ENCODE results near the gene C2orf78. TPM values are rescaled to one million over a fixed set of nuclear protein-coding genes. Genes with fewer than 3 reads are reported as not detected.
"Not testable (repeated sequence)": the region's sequence is repeated elsewhere in the genome, so short reads cannot be mapped to it uniquely, and the experiment has no call there.

The C2orf78 gene
- total RNA-seq, 1 donor from 2014 or later = not detected

DNA sequence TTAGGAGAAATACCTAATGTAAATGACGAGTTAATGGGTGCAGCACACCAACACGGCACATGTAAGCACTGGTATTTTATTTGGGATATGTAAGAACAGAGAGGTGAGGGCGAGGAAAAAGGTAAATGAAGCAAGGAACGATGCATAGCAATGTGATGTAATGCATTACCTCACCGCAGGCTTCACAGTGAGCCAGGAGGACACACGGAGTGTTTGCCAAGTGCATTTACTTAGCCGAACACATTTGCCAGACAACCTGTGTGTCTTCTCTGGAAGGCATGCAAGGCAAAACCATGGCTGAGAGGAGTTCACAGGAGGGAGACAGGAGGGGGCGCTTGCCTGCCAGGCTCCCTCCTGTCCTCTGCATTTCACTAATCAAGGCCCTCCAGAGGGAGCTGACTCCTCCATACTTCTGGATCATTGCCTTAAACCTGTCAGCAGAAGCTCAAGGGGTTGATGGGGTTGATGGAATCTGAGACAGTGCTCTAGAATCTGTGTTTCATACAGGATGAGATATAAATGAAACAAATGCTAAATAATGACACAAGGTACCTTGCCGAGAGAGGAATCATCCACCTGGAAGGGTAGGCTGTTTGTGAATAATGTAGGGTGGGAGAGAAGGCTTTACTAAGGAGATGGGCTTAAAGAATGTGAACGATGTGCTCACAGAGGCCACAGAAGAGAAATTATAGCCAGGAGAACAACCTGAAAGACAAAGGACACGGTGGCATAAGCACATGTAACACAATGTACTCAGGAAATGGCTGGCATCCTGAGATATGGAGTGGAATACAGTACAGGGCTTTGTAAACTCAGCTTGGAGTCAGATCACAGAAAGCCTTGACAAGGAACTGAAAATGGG, 37.7 kb upstream of the C2orf78 start:
- CTCF ChIA-PET = no interaction called here
- POLR2A ChIA-PET = interaction anchor here (1.6 kb wide), 1 partner anchor 9 kb away, joined by 4 read pairs; the partner anchor contains the start of gene TPRKB
- intact Hi-C loops (cut with micrococcal nuclease) = no loop called here

DNA sequence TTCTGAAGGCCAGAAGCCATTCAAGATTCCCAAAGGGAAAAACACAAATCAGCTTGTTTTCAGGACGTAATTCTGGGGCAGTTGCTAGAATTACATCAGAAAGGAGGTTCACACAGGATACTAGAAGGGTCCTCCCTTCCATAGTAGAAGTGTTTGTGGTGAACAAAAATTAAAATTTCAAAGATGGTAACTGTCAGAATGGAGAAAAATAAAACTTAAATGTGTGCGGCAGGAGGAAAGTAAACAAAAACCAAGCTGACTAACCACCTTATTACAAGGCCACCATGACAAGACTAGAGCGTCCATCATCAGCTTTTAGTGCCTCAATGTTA, 37.1 kb upstream of the C2orf78 start:
- H3K9me3 Mint-ChIP-seq = no peaks in the 10 kb centered on the region
- no peak overlapping the region for H3K27ac Mint-ChIP-seq
- intact Hi-C loops (cut with micrococcal nuclease) = no loop called here
- no peaks in the 10 kb centered on the region for H3K27me3 Mint-ChIP-seq
- POLR2A ChIA-PET = interaction anchor here (1.6 kb wide), 1 partner anchor 10 kb away, joined by 4 read pairs; the partner anchor contains the start of gene TPRKB
- CTCF ChIA-PET = no interaction called here
- no peak for DNase-seq
- H3K36me3 Mint-ChIP-seq (ENCODE audit: low read depth) = peaks cover 68% of the 10 kb centered on the region
- H3K4me3 Mint-ChIP-seq = no peak overlapping the region
- no peak for ATAC-seq (ENCODE audit: low read depth)
- H3K4me1 Mint-ChIP-seq = no peaks in the 10 kb centered on the region
- TF ChIP-seq, protein P1, sequence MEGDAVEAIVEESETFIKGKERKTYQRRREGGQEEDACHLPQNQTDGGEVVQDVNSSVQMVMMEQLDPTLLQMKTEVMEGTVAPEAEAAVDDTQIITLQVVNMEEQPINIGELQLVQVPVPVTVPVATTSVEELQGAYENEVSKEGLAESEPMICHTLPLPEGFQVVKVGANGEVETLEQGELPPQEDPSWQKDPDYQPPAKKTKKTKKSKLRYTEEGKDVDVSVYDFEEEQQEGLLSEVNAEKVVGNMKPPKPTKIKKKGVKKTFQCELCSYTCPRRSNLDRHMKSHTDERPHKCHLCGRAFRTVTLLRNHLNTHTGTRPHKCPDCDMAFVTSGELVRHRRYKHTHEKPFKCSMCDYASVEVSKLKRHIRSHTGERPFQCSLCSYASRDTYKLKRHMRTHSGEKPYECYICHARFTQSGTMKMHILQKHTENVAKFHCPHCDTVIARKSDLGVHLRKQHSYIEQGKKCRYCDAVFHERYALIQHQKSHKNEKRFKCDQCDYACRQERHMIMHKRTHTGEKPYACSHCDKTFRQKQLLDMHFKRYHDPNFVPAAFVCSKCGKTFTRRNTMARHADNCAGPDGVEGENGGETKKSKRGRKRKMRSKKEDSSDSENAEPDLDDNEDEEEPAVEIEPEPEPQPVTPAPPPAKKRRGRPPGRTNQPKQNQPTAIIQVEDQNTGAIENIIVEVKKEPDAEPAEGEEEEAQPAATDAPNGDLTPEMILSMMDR (IDR thresholded peaks at IDR 0.05) = no peak

More for the DNA sequence above, 37.7 kb upstream of the C2orf78 start:
- Mint-ChIP-seq H3K27me3 (no peaks in the 10 kb centered on the region), H3K4me1 (no peaks in the 10 kb centered on the region), H3K4me3 (no peak overlapping the region), H3K27ac (no peak overlapping the region), H3K9me3 (no peaks in the 10 kb centered on the region), H3K36me3 (ENCODE audit: low read depth) (peaks cover 70% of the 10 kb centered on the region)
- DNase-seq (no peak), ATAC-seq (ENCODE audit: low read depth) (no peak)
- TF ChIP-seq, protein P1 (IDR thresholded peaks at IDR 0.05) = no peak

DNA sequence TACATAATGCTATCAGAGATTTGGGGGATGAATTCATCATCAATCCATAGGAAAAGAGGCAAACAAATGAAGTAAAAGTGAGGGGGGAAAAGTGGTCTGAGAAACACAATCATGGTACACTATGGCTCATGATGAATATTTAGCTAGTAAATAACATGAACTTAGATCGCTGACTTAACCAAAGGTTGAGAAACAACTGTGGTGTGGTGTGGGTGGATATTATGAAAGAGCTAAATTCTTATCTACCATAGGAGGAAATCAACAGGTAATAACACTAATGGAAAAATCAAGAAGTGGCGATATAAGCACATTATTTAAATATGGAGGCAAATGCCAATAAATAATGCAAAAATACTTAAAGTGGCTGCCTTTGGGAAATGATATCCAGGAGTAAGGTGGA, 34.7 kb upstream of the C2orf78 start:
- TF ChIP-seq, protein P1 (IDR thresholded peaks at IDR 0.05) = no peak
- H3K9me3 Mint-ChIP-seq = peaks cover under 1% of the 10 kb centered on the region
- CTCF ChIA-PET = no interaction called here
- no peak overlapping the region for H3K4me3 Mint-ChIP-seq
- no peaks in the 10 kb centered on the region for H3K27me3 Mint-ChIP-seq
- H3K27ac Mint-ChIP-seq = no peak overlapping the region
- H3K36me3 Mint-ChIP-seq (ENCODE audit: low read depth) = peaks cover 76% of the 10 kb centered on the region
- DNase-seq (no peak), ATAC-seq (ENCODE audit: low read depth) (no peak)
- intact Hi-C loops (cut with micrococcal nuclease) = no loop called here
- H3K4me1 Mint-ChIP-seq = no peaks in the 10 kb centered on the region
- POLR2A ChIA-PET = no interaction called here

DNA sequence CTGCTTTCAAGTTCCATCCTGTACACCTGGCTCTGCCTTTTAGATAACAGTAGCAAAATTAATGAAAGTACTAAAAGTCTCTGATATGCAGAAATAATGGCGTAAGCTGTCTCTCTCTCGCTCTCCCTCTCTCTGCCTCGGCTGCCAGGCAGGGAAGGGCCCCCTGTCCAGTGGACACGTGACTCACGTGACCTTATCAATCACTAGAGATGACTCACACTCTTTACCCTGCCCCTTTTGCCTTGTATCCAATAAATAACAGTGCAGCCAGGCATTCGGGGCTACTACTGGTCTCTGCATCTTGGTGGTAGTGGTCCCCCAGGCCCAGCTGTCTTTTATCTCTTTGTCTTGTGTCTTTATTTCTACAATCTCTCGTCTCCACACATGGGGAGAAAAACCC, 29.7 kb upstream of the C2orf78 start:
- DNase-seq; POLR2A ChIA-PET; H3K27me3 Mint-ChIP-seq; H3K27ac Mint-ChIP-seq; ATAC-seq (ENCODE audit: low read depth); H3K9me3 Mint-ChIP-seq; CTCF ChIA-PET; intact Hi-C loops (cut with micrococcal nuclease); H3K4me3 Mint-ChIP-seq; H3K4me1 Mint-ChIP-seq: not testable (repeated sequence)
- H3K36me3 Mint-ChIP-seq (ENCODE audit: low read depth) = peaks cover 73% of the 10 kb centered on the region

DNA sequence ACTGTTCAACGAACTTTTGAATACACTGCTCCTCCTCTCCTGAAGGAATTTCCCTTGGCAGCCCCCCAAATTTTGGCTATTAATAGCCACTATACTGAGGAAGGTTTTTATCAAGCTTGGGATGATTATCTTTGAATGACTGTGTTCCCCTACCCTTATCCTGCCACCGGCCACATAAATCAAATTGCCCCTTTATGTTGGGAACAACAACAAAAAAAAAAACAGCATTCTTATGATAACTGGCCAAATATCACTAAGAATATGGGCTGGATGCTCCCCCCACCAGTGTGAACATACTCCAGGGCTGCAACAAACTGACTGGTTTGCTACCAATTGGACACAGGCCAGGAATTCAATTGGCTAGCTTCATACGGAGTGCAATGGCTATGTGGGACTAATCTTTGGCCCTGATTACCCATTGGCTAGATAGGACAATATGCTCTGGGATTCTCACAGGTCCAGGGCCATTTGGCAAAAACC, 24.7 kb upstream of the C2orf78 start:
- POLR2A ChIA-PET = no interaction called here
- no peaks in the 10 kb centered on the region for H3K27me3 Mint-ChIP-seq
- intact Hi-C loops (cut with micrococcal nuclease) = no loop called here
- no peaks in the 10 kb centered on the region for H3K4me1 Mint-ChIP-seq
- peaks cover 80% of the 10 kb centered on the region for H3K36me3 Mint-ChIP-seq (ENCODE audit: low read depth)
- ATAC-seq (ENCODE audit: low read depth) = no peak
- H3K9me3 Mint-ChIP-seq = peaks cover 3% of the 10 kb centered on the region
- CTCF ChIA-PET = no interaction called here
- no peak for DNase-seq
- H3K4me3 Mint-ChIP-seq = no peak overlapping the region
- TF ChIP-seq, protein P1 (IDR thresholded peaks at IDR 0.05) = no peak
- no peak overlapping the region for H3K27ac Mint-ChIP-seq
